HG02973 (cell line): Measurements from ENCODE around the gene POLR2C.

Experiments
- ATAC-seq: cut with Tn5 transposase; IDR thresholded peaks from one replicate; pipeline ENCODE4 v1.9.1; 2021; ENCODE audit warnings: moderate library complexity; ENCODE audit not compliant: unreplicated experiment

POLR2C gene

DNA sequence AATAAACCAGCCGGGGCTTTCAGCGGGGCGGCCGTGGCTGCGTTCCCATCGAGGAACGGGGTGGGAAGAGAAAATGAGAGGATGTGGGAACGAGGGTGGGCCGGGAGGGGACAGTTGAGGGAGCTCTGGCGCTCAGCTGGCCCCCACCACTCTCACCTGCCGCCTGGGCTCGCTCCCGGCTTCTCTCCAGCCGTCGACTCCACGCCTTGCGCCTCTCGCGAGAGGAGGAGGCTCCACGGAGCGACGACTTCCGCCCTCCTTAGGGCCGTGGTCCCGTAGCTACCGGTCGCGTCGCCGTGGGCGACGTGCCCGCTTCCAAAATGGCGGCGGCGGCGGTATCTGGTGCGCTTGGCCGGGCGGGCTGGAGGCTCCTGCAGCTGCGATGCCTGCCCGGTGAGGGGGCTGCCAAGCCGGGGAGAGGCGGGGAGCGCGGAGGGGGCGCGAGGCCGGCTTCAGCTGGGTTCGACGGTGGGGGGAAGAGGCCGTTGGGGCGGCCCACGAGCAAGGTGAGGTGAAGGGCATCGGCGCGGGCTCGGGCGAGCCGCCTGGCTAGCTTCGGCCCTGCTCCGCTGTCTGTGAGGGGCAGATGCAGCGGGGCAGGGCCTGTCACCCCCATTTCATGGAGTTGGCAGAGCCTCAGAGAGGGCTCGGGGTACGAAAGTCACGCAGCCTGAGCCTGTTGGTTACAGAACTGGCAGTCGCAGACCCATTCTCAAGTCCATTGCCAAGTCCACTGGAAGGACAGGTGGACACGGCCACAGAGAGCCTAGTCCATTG is 15.1 kb upstream of the POLR2C start, which contains the start of the genes CIAPIN1 and COQ9:
Gene CIAPIN1 (minus strand): TSS at position 200 of the 777 bp plus-strand sequence. CDS start 6,457 bp downstream, outside the sequence.
Gene COQ9 (plus strand): TSS at position 294 of the 777 bp plus-strand sequence. CDS start 27 bp downstream, at position 321.
- ATAC-seq = peak; percentile 96

DNA sequence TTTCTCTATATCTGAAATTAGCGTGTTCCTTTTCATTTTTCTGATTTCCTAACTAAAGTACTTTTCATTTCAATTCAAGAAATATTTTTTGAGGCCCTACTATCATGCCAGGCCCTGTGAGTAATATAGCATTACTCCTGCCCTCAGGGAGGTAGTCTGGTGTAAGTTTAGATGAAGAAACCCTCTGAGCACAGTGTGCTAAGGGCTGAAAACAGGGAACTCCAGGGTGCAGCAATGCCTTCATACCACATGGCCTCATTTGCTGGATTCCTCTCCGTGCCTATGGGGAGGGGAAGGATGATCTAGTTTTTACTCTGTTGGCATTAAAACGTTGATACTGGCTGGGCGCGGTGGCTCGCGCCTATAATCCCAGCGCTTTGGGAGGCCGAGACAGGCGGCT is 10.5 kb upstream of the POLR2C start:
- ATAC-seq = no peak

DNA sequence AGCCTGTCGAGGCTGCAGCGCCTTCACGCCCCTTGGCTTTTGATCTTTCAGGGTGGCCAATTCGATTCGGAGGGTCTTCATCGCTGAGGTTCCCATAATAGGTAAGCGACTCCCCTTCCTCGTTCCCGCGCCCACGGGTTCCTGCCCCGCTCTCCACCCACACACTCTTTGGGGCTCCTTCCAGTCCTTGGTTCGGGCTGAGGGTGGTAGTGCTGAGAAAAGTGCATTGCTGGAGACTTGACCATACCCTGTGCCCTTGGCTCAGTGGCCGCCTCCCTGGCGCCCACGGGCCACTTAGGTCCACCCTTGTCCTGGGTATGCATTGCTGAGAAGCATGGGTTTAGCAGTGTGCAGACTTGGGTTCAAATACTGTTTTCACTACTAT is 491 bp downstream of the POLR2C start:
- peak; percentile 14 for ATAC-seq

DNA sequence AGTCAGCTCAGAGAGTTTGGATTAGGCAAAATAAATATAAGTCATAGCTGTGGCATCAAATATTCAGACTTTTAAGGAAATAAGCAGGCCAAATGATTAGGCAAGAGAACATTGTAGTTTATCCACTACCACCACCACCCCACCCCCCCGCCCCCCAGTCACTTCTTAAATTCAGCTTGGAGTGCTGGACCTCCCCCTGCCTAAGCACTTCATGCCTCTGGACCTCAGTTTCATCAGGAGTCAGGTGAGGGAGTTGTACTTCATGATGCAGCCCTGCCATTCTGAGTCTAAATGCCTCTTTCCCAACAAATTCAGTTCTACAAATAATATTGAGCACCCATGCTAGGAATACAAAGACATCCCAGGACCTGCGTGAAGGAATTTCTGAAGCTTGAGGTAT is 2.0 kb downstream of the POLR2C start:
- no peak for ATAC-seq

DNA sequence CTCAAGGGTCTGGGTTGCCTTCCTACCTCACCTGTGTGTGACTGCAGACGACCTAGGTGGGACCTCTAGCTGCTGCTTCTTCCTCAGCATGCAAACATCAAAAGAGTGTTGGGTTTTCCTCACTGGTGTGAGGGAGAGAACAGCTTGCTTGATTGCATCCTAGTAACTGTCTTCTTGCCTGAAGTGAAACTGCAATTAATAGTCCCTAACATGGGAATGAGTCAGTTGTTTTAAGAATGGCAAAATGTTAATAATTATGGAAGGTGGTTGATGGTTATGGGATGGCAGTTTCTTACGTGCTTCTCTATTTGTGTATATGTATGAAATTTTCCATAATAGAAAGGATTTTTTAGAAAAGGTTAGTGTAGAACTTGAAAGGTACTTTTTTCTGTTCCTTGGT is 5.9 kb downstream of the POLR2C start:
- ATAC-seq = no peak

DNA sequence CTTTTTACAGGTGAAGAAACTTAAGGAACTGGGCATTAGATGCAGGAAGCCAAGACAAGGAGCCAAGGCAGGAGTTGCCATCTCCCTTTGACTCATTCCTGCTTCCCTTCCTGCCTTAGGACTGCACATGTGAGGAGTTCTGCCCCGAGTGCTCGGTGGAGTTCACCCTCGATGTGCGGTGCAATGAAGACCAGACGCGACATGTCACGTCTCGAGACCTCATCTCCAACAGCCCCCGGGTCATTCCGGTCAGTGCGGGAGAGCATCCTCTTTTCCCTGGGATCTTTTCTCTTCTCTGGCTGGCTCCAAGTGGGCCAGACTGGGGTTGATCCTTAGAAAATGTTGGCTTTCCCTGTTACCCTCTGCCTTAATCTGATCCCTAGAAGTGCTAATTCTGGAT is 6.6 kb downstream of the POLR2C start:
- no peak for ATAC-seq

DNA sequence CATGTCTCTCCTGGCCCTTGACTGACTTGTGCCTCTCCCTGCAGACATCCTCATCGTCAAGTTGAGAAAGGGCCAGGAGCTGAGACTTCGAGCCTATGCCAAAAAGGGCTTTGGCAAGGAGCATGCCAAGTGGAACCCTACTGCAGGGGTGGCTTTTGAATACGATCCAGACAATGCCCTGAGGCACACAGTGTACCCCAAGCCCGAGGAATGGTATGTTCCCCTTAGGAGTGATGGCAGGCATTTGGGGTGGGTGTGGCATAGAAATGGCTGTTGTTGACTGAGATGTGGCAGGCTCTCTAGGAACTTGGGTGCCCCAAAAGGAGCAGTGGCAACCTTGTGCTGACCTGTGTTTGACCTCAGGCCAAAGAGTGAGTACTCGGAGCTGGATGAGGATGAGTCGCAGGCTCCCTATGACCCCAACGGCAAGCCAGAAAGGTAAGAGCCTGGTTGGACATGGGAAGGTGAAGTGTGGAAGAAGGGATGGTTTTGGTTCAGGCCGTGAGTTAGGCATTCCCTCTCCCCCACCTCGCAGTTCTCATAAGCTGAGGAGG is 7.5 kb downstream of the POLR2C start:
- no peak for ATAC-seq

DNA sequence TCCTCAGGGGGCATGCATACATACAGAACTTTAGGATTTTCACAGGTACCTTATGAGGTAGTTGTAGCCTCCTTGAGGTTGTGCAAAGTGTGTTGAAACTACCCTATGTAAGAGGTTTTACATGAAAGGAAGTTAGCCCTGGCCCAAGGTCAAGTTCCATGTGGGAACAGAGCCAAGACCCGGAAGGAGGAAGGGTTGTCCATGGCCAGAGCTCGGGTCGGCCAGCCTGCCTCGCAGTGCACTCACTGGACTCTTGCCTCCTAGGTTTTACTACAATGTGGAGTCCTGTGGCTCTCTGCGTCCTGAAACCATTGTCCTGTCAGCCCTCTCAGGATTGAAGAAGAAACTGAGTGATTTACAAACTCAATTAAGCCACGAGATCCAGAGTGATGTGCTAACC is 8.2 kb downstream of the POLR2C start:
- ATAC-seq = no peak

DNA sequence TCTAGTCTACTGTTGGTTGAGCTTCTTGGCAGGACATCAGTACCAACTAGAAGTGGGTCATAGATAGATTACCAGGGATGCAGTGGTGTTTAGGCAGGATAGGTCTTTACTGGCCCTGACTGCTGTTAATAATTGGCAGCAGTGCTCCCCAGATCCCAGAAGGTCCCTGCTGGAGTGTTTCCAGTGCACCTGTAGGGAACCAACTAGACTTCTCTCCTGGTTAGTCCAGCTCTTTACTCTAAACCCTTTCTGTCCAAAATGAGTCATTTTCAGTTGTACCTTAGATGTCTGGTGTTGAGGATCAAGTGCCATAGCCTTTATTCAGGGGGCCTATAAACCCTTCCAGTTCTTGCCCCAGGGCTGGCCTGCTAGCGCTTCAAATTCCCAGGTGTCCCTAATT is 8.7 kb downstream of the POLR2C start:
- ATAC-seq = no peak

DNA sequence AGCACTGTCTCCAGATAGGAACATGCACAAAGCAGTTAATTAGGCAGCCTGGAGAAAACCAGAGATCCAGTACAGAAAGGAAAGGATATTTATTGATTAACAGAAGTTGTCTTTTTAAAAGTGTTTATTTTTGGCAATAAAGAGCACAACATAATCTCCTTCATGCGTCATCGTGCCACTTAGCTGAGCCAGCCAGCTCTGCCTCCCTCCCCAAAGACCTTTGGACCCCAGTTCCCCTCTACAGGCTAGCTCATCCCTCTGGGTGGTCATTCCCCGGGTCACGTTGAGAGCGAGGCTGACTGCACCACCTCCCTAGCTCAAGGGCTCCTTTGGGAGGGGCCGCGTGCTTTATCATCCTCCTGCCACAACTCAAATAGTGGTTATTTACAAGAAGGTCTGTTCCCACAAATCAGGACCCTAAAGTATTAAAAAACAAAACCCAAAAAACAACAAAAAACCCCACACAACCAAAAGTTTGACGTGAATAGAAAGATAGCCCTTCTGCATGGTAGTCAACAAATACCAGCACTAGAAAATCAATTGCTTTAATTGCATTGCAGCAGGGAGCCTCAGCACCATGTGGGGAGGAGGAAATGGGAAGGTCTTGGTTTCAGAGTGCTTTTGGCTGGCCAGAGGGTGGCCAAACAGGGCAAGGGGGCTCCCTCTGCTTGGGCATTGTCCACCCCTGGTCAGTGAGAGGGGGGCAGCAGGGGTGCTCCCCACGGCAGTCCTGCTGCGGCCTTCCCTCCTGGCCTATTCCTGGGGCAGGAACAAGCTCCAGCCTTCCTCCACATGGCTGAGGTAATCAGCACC is 9.6 kb downstream of the POLR2C start:
- ATAC-seq = no peak

DNA sequence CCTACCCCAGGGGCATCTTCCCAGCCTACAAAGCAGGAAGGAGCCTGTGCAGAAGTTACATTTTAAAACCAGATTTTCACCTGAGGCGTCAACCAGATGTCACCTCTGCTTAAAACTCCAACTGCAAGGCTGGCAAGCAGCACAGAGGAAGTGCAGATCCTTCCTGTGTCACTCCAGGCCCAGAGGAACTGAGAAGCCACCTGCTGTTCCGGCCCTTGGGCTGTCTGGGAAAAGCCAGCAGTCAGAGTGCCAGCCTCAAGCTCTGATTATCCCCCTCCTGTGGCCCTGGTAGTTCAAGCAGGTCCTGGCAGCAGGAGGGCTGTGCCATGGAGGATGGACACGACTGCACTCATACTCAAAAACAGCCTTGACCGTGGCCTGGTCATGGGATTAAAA is 10.2 kb downstream of the POLR2C start:
- no peak for ATAC-seq

DNA sequence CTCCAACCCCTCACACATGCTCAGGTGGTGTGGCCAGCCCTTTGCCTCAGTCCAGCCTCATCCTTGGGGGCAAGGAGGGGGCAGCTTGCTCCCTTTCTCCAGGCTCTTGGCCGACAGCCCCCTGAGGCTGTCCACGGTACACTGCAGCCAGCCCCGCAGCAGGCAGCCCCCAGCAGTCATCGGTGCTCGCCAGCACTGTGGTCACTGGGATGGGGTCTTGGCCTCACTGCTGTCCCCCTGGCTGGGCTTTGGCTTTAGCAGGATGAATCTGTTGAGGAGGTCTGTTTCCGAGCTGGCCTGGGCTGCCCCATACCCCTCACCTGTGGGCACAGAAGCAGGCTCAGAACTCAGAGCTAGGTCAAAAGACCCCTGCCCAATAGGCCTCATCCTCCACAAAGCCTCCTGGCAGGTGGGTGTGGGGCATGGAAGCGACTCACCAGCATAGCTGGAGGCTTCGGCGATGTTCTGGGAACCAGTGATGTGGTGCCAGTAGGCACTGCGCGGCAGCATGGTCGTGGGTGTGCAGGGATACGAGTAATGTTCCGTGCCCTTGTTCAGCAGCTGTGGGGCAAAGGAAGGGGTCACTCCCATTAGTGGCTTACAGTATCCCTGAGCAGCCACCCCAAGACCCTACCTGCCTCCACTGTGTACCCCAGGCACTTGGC is 10.8 kb downstream of the POLR2C start:
- ATAC-seq = no peak

DNA sequence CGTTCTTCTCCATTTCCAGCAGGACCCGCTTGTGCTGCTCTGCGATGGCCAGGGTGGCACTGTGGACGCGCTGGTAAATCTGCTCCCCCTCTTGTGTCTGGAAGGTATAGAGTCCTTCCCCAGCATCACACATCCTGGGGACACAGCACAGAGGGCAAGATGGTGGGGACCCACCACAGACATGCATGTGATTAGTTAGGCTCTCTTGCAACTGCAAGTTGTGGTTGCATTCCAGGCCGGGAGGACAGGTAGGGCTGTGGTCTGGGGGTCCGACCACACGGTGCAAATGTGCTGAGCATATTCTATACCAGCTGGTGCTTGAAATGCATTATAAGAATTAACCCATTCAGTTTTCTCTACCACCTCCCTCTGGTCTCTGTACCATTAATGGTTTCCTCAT is 11.4 kb downstream of the POLR2C start:
- no peak for ATAC-seq

DNA sequence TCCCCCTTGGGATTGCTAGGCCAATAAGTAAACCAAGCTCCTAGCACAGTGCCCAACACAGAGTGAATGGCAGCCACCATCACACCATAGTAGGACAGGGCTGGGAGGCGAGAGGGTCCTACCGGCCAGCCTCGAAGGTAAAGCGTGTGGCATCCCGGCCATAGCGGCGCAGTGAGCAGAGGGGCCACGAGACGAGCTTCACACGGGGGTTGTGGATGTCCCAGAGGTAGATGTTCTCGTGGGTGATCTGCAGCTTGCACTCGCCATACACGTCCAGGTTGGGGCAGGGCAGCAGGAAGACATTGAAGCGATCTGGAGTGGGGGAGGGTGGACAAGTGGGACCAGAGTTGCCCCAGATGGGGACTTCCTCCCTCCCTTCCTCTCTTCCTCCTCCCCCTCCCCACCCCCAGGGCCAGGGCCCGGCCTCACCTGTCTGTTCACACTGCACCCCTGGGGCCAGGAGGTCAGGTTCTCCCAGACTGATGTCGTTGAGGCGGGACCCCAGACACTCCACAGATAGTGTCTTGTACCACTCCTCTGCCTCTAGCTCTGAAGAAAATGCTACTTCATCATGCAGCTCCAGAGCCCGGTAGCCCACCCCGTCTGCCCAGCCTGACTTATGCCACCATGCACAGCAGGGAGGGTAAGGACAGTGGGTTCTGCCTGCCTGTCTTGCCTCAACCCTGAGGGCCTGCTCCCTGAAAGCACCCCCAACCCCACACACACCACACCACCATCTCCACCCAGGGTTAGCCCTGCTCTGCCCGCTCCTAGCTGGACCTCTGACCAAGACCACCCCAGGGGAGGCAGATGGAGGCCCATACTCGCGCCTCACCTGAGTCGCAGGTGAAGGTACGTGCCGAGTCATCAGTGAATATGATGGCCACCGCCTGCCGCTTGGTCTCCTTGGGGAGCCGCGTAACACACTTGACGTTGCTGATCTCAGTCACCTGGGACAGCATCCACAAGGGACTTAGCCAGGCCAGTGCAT is 12.5 kb downstream of the POLR2C start:
- no peak for ATAC-seq

DNA sequence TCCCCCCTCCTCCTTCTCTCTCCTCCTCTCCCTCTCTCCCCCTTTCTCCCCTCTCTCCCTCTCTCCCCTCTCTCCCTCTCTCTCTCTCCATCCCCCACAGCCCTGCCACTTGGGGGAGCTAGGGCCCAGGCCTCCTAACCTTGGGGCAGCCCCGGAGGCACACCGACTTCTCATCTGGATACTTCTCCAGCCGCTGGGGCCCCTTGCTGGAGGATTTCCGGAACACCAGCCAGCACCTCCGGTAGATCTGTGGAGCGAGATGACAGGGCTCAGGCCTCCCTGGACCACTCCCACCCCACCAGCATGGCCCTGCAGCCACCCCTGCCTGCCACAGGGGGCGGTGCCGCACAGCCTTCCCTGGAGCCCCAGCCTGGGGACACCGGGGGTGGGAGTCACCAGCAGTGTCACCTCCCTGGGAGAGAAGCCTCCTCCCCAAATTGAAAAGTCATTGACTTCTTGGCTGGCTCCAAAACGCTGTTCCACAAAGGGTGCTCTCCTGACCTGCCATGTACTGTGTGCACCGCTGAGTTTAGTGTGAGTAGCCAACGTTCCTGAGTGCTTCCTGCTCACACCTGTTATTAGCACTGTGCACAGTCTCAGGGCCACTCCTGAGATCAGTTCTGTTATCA is 13.3 kb downstream of the POLR2C start:
- peak; percentile 94 for ATAC-seq

DNA sequence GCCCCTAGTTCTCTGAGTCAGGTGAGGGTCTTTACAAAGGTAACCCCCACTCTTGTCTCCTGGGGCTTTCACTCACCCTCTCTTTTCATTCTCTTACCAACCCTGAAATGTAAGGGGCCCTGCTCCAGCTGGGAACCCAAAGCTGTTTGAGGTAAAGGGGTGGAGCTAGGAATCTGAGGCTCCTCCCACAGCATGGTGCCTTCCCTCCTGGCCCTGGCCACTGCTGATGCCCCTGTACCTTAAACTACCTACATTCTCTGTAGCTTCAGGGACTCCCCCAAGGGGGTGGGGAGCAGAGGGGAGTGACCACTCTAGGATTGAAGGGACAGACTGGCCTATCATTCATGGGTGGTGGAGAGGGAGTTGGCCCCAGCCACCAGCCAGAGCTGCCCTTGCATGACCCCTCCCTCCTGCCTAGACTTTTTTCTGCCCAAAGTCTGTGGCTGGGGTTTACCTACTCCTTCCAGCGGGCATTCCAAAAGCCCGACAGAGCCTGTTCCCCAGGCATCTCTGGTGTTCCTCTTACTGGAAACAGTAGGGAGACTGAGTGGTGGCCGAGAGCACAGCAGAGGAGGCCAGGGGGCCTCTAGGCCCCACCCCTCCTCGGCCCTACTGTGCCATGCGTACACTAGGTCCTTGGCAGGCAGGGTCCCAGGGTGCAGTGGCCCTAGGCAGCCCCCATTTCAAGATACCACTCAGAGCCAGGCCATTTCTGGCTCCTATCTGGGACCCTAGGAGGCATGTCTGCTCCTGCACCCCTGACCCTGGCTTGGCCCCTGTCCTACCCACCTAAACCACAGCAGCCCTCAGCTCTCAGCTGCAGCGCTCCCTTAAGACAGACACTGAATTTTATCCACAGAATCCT is 14.3 kb downstream of the POLR2C start:
- no peak for ATAC-seq

DNA sequence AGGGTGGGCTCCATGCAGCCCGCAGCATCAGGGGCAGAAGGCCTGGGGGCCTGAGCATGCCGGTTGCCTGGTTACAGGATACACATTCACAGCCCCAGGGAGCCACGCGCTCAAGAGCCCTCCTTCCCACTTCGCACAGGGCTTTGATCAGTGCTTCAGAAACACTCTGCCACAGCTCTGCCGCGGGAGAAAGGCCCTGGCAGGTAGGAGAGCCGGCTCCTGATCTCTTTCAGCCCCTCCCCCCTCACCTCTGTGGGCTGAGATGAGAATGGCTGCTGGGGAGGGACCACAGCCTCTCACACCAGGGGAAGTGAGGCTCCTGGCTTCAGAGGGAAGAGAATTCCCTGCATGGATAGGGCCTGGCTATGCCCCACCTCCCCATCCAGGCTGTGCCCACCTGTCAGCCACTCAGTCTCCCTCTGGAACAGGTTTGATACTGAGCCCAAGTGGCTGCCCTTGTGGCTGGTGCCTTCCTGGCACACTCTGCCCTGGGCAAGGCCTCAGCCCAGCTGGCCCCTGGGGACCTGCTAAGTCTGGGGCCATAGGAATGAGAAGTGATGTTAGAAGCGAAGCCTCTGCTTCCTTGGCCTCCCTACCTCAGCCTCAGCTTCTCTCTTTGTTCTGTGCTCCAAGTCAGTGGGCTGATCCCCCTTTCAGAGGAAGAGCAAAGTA is 15.2 kb downstream of the POLR2C start:
- ATAC-seq = no peak
